ENCODE results near the gene PKN3. TPM values are rescaled to one million over a fixed set of nuclear protein-coding genes. Genes with fewer than 3 reads are reported as not detected.

PKN3 gene
- total RNA-seq, 6 donors from 2014 or later, result 4.8 to 38.8 (median 14.0) TPM

GRCh38 chr9:128701227-128701854 is 962 bp upstream of the PKN3 start:
- H3K27me3 ChIP-seq, result no peaks in the 10 kb centered on the region
- ATAC-seq (ENCODE audit: low FRiP score in 2 of 2) (no peak), DNase-seq (no peak)
- no peaks in the 10 kb centered on the region for H3K9me3 ChIP-seq
- no peak overlapping the region for H3K4me3 ChIP-seq
- H3K36me3 ChIP-seq, result peaks cover 0 to 13% (median 4%) of the 10 kb centered on the region in 4 donors
- 75 to 80% methylated on average over 10 of the region's 10 CpGs for WGBS, 2 donors
- peaks cover 3 to 26% (median 18%) of the 10 kb centered on the region in 4 donors for H3K4me1 ChIP-seq
- H3K27ac ChIP-seq, result no peak overlapping the region
- TF ChIP-seq POLR2AphosphoS5 (IDR thresholded peaks at IDR 0.05), result no peak
- no peak for TF ChIP-seq EP300 (IDR thresholded peaks at IDR 0.05)
- TF ChIP-seq POLR2A (IDR thresholded peaks at IDR 0.05), result no peak
- no peak for TF ChIP-seq CTCF (IDR thresholded peaks at IDR 0.05)

- H3K27me3 ChIP-seq, result no peaks in the 10 kb centered on the region
- H3K36me3 ChIP-seq, result peaks cover 0 to 13% (median 4%) of the 10 kb centered on the region in 4 donors
- DNase-seq, result peak in 1 of 2 donors; percentile 90
- ATAC-seq (ENCODE audit: low FRiP score in 2 of 2), result peak; percentile 43 to 54
- peak overlapping the region; percentile 75 to 86 (median 84) for H3K4me3 ChIP-seq
- peaks cover 3 to 26% (median 18%) of the 10 kb centered on the region in 4 donors for H3K4me1 ChIP-seq
- TF ChIP-seq POLR2AphosphoS5 (IDR thresholded peaks at IDR 0.05) (no peak), CTCF (IDR thresholded peaks at IDR 0.05) (no peak), POLR2A (IDR thresholded peaks at IDR 0.05) (no peak), EP300 (IDR thresholded peaks at IDR 0.05) (no peak)
- H3K27ac ChIP-seq, result peak overlapping the region; percentile 84 to 93 (median 88)
- WGBS, 2 donors, result 5 to 8% methylated on average over 24 to 48 of the region's 55 CpGs
- H3K9me3 ChIP-seq, result no peaks in the 10 kb centered on the region
Measured at GRCh38 chr9:128702949-128703615, 779 bp downstream of the PKN3 start.

- WGBS, 2 donors, result 54 to 77% methylated on average over 17 to 28 of the region's 31 CpGs
- H3K27ac ChIP-seq, result peak overlapping the region; percentile 84 to 93 (median 88)
- H3K36me3 ChIP-seq, result peaks cover 0 to 13% (median 4%) of the 10 kb centered on the region in 4 donors
- H3K9me3 ChIP-seq, result no peaks in the 10 kb centered on the region
- H3K4me1 ChIP-seq, result peaks cover 3 to 26% (median 18%) of the 10 kb centered on the region in 4 donors
- no peaks in the 10 kb centered on the region for H3K27me3 ChIP-seq
- DNase-seq (peak in 1 of 2 donors; percentile 81), ATAC-seq (ENCODE audit: low FRiP score in 2 of 2) (peak in 1 of 2 donors; percentile 71)
- no peak for TF ChIP-seq EP300 (IDR thresholded peaks at IDR 0.05)
- TF ChIP-seq POLR2AphosphoS5 (IDR thresholded peaks at IDR 0.05), result peak in 1 of 2 donors; percentile 36
- no peak for TF ChIP-seq CTCF (IDR thresholded peaks at IDR 0.05)
- peak overlapping the region in 3 of 4 donors; percentile 75 to 86 (median 86) for H3K4me3 ChIP-seq
Measured at GRCh38 chr9:128703616-128704355, 1.5 kb downstream of the PKN3 start.

- DNase-seq (no peak), ATAC-seq (ENCODE audit: low FRiP score in 2 of 2) (no peak)
- peak overlapping the region; percentile 84 to 93 (median 88) for H3K27ac ChIP-seq
- WGBS, 2 donors, result 81 to 100% methylated on average over 2 to 5 of the region's 5 CpGs
- TF ChIP-seq EP300 (IDR thresholded peaks at IDR 0.05), result no peak
- no peak for TF ChIP-seq CTCF (IDR thresholded peaks at IDR 0.05)
- peak overlapping the region in 1 of 4 donors; percentile 86 for H3K4me3 ChIP-seq
- H3K36me3 ChIP-seq, result peaks cover 0 to 13% (median 4%) of the 10 kb centered on the region in 4 donors
- no peaks in the 10 kb centered on the region for H3K27me3 ChIP-seq
- no peaks in the 10 kb centered on the region for H3K9me3 ChIP-seq
- H3K4me1 ChIP-seq, result peaks cover 3 to 26% (median 18%) of the 10 kb centered on the region in 4 donors
Measured at GRCh38 chr9:128704356-128704670, 2.0 kb downstream of the PKN3 start.

All from upper lobe of left lung (tissue), 6 donors.